Testis (tissue), 2 donors: ENCODE measurements around the gene C10orf120.

Experiments
- CTCF ChIP-seq, 3 experiments: fragments of 450-650 bp in 2 of 3; fragments of 200-600 bp in 1 of 3; sonication (generic) in 1 of 3; IDR thresholded peaks; one replicate each; pipeline ENCODE4 v1.5.1; 2016 to 2019; ENCODE audit warnings: antibody characterized with exemption in 3 of 3, mild to moderate bottlenecking in 2 of 3, moderate library complexity in 1 of 3
- POLR2A ChIP-seq: fragments of 450-650 bp; IDR thresholded peaks from one replicate; pipeline ENCODE4 v1.6.1; 2017; ENCODE audit warnings: antibody characterized with exemption, mild to moderate bottlenecking, moderate library complexity

- TF ChIP-seq CTCF (IDR thresholded peaks at IDR 0.05) (no peak), POLR2A (no peak)
Measured at GRCh38 chr10:122665329-122665860, 34.3 kb downstream of the C10orf120 start.
